Keratinocyte (primary cell): ENCODE results near the gene UCHL5. TPM values are rescaled to one million over a fixed set of nuclear protein-coding genes. Genes with fewer than 3 reads are reported as not detected.

Source experiments
- DNase-seq: peaks from one replicate; pipeline ENCODE4 v3.0.0-alpha.2; 2011; ENCODE audit warnings: low read depth, missing footprints, low spot score
- FAIRE-seq: peaks from 2 replicates; lab custom pipeline; 2011; peaks lifted over from hg19 to GRCh38; lab: Jason Lieb, UNC
- H2AFZ ChIP-seq: 2 replicates; pipeline ENCODE4 v1.6.0; 2012; ENCODE audit warnings: low read length, control low read depth, inconsistent platforms; ENCODE audit not compliant: control insufficient read depth
- H3K27ac ChIP-seq: 2 replicates; pipeline ENCODE4 v1.5.1; 2011; ENCODE audit warnings: low read length; ENCODE audit not compliant: control insufficient read depth, insufficient read depth
- H3K27me3 ChIP-seq: 3 replicates; pipeline ENCODE4 v1.6.0; 2011; ENCODE audit warnings: low read length; ENCODE audit not compliant: control insufficient read depth, insufficient read depth; ENCODE audit errors: extremely low read depth
- H3K36me3 ChIP-seq, 2 experiments: 2 replicates in 1 of 2; 3 replicates in 1 of 2; pipeline ENCODE4 v1.5.1; 2011; ENCODE audit warnings: low read length in 2 of 2, mild to moderate bottlenecking in 1 of 2; ENCODE audit not compliant: control insufficient read depth in 2 of 2, insufficient read depth in 2 of 2; ENCODE audit errors: extremely low read depth in 1 of 2
- H3K4me1 ChIP-seq: 3 replicates; pipeline ENCODE4 v1.5.1; 2011; ENCODE audit warnings: low read length; ENCODE audit not compliant: control insufficient read depth, insufficient read depth; ENCODE audit errors: extremely low read depth
- H3K4me2 ChIP-seq: 3 replicates; pipeline ENCODE4 v1.6.0; 2011; ENCODE audit warnings: low read depth, low read length; ENCODE audit not compliant: control insufficient read depth, insufficient read depth; ENCODE audit errors: extremely low read depth
- H3K4me3 ChIP-seq, 3 experiments: fragments of 200-600 bp in 1 of 3; sonication (generic) in 1 of 3; 2 replicates in 2 of 3; 3 replicates in 1 of 3; pipeline ENCODE4 v1.5.1; 2011 to 2016; ENCODE audit warnings: low read length in 3 of 3, mild to moderate bottlenecking in 3 of 3, control low read depth in 2 of 3, inconsistent platforms in 1 of 3, low read depth in 1 of 3, mixed read lengths in 1 of 3, mixed run types in 1 of 3, moderate library complexity in 1 of 3; ENCODE audit not compliant: control insufficient read depth in 2 of 3, insufficient read depth in 2 of 3; ENCODE audit errors: extremely low read depth in 1 of 3
- H3K79me2 ChIP-seq: 2 replicates; pipeline ENCODE4 v1.6.0; 2012; ENCODE audit warnings: low read length; ENCODE audit not compliant: control insufficient read depth, insufficient read depth
- H3K9ac ChIP-seq: 3 replicates; pipeline ENCODE4 v1.6.0; 2011; ENCODE audit warnings: low read length; ENCODE audit not compliant: control insufficient read depth, insufficient read depth; ENCODE audit errors: extremely low read depth
- H3K9me1 ChIP-seq: 3 replicates; pipeline ENCODE4 v1.6.0; 2011; ENCODE audit warnings: low read length; ENCODE audit not compliant: control insufficient read depth, insufficient read depth; ENCODE audit errors: extremely low read depth
- H3K9me3 ChIP-seq: 2 replicates; pipeline ENCODE4 v1.5.1; 2012; ENCODE audit warnings: low read depth, low read length; ENCODE audit not compliant: control insufficient read depth
- H4K20me1 ChIP-seq: 3 replicates; pipeline ENCODE4 v1.6.0; 2011; ENCODE audit warnings: low read length; ENCODE audit not compliant: control insufficient read depth, insufficient read depth; ENCODE audit errors: extremely low read depth
- EZH2 ChIP-seq: IDR thresholded peaks from one replicate; pipeline ENCODE4 v1.6.1; 2012; ENCODE audit warnings: inconsistent platforms, mild to moderate bottlenecking, low read length, moderate library complexity
- dilution Hi-C: fragments of 300-500 bp; cut with MboI; formaldehyde crosslinking; loops from one replicate; pipeline ENCODE4 v1.7.0; 2020; ENCODE audit warnings: low sequenced_read_pairs; ENCODE audit not compliant: extremely low pct_ligation_motif_present
- polyA plus RNA-seq, 5 experiments: library from polyadenylated mRNA; depleted of rRNA in 3 of 5; stranded (reverse) in 3 of 5; stranded (forward) in 1 of 5; unstranded in 1 of 5; fragments of >200 nt; gene quantifications; 1 replicate in 1 of 5; 2 replicates in 3 of 5; 3 replicates in 1 of 5; pipeline versions ENCODE4 v1.2.1 to v1.2.3, GENCODE V29; 2011 to 2012; ENCODE audit warnings: missing spikeins in 2 of 5, low read depth in 1 of 5, low replicate concordance in 1 of 5
- TF ChIP-seq, protein P1 (sequence below), 3 experiments: IDR thresholded peaks in 1 of 3; conservative IDR thresholded peaks in 1 of 3; optimal IDR thresholded peaks in 1 of 3; 2 replicates in 2 of 3; 3 replicates in 1 of 3; pipeline versions ENCODE3 to v1.5.1; 2011; ENCODE audit warnings: low read length in 3 of 3, mild to moderate bottlenecking in 3 of 3, moderate library complexity in 2 of 3, control low read depth in 1 of 3, inconsistent platforms in 1 of 3; ENCODE audit not compliant: insufficient read depth in 2 of 3; ENCODE audit errors: extremely low read depth in 1 of 3

Gene UCHL5
- polyA plus RNA-seq, 1 donor (not counting 4 experiments of a cell fraction or from before 2014, with no cell fraction given) = 53.7 TPM

DNA sequence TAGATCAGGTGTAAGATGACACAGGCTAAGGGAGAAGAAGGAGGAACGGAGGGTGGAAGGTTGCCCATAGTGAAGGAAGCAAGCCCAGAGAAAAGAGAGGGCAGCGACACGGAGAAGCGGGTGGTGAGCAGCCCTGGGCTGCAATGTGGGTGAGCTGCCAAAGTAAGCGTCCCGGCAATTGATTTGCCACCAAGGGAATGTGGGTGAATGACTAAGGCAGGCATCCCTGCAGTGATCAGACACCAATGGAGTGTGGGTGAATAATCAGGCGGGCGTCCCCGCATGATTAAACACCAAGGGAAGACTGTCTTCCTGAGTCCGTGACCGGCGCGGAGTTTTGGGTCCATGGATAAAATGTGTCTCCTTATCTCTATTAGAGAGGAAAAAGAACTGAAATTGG lies 79.6 kb downstream of the UCHL5 start:
- H3K4me2 ChIP-seq = no peak overlapping the region
- no peak overlapping the region for H3K9ac ChIP-seq
- TF ChIP-seq EZH2 = no peak
- TF ChIP-seq, protein P1, sequence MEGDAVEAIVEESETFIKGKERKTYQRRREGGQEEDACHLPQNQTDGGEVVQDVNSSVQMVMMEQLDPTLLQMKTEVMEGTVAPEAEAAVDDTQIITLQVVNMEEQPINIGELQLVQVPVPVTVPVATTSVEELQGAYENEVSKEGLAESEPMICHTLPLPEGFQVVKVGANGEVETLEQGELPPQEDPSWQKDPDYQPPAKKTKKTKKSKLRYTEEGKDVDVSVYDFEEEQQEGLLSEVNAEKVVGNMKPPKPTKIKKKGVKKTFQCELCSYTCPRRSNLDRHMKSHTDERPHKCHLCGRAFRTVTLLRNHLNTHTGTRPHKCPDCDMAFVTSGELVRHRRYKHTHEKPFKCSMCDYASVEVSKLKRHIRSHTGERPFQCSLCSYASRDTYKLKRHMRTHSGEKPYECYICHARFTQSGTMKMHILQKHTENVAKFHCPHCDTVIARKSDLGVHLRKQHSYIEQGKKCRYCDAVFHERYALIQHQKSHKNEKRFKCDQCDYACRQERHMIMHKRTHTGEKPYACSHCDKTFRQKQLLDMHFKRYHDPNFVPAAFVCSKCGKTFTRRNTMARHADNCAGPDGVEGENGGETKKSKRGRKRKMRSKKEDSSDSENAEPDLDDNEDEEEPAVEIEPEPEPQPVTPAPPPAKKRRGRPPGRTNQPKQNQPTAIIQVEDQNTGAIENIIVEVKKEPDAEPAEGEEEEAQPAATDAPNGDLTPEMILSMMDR (optimal IDR thresholded peaks at IDR 0.05 in 1 of 3, IDR thresholded peaks at IDR 0.05 in 1 of 3, conservative IDR thresholded peaks at IDR 0.05 in 1 of 3; ENCODE audit: extremely low read depth in 1 of 3, insufficient read depth in 2 of 3, low read length in 3 of 3) = no peak
- H3K9me3 ChIP-seq = no peaks in the 10 kb centered on the region
- no peak for DNase-seq
- dilution Hi-C loops = no loop called here
- no peaks in the 10 kb centered on the region for H3K27me3 ChIP-seq
- no peaks in the 10 kb centered on the region for H3K79me2 ChIP-seq
- no peaks in the 10 kb centered on the region for H3K9me1 ChIP-seq
- H3K36me3 ChIP-seq = peaks cover 0 to 1% of the 10 kb centered on the region in 2 experiments
- H2AFZ ChIP-seq = no peak overlapping the region
- H3K27ac ChIP-seq = no peak overlapping the region
- H3K4me3 ChIP-seq = no peak overlapping the region
- H4K20me1 ChIP-seq = no peaks in the 10 kb centered on the region
- no peak for FAIRE-seq
- peaks cover 5% of the 10 kb centered on the region for H3K4me1 ChIP-seq

DNA sequence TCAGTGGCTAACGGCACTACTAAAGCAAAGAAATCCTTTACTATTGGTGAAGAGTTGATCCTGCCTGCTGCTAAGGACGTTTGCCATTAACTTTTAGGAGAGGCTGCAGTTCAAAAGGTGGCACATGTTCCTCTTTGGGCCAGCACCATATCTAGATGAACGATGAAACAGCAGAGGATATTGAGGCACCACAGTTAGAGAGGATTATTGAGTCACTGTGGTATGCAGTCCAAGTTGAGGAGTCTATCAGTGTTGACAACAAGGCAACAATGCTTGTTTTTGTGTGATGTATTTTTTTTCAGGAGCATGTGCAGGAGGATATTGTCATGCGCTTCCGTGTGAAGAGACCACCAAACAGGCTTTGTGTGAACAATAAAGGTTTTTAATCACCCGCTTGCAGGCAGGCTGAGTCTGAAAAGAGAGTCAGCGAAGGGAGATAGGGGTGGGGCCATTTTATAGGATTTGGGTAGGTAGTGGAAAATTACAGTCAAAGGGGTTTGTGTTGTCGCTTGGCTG lies 80.9 kb downstream of the UCHL5 start:
- Histone ChIP-seq H3K4me3 (no peak overlapping the region), H3K9me1 (no peaks in the 10 kb centered on the region), H3K36me3 (peaks cover 0 to 1% of the 10 kb centered on the region in 2 experiments), H3K27me3 (no peaks in the 10 kb centered on the region), H3K4me1 (peaks cover 15% of the 10 kb centered on the region), H3K9me3 (no peaks in the 10 kb centered on the region), H4K20me1 (no peaks in the 10 kb centered on the region), H3K9ac (no peak overlapping the region), H3K79me2 (no peaks in the 10 kb centered on the region), H3K27ac (no peak overlapping the region), H2AFZ (no peak overlapping the region), H3K4me2 (no peak overlapping the region)
- TF ChIP-seq, protein P1 (optimal IDR thresholded peaks at IDR 0.05 in 1 of 3, IDR thresholded peaks at IDR 0.05 in 1 of 3, conservative IDR thresholded peaks at IDR 0.05 in 1 of 3; ENCODE audit: extremely low read depth in 1 of 3, insufficient read depth in 2 of 3, low read length in 3 of 3) = no peak
- no peak for TF ChIP-seq EZH2
- no peak for DNase-seq
- no peak for FAIRE-seq
- dilution Hi-C loops = no loop called here
